HEK293 (cell line): ENCODE data around the gene SLC10A1.

ENCODE experiments used
- CTCF ChIP-seq: fragments of 450-650 bp; formaldehyde crosslinking; IDR thresholded peaks from 2 replicates; pipeline ENCODE4 v1.5.1; 2016; ENCODE audit warnings: missing biosample characterization, missing genetic modification characterization
- SP3 ChIP-seq: fragments of 450-650 bp; formaldehyde crosslinking; IDR thresholded peaks from 2 replicates; pipeline ENCODE4 v1.5.1; 2016; ENCODE audit warnings: missing biosample characterization, missing genetic modification characterization
- ZNF174 ChIP-seq: fragments of 450-650 bp; formaldehyde crosslinking; IDR thresholded peaks from 2 replicates; pipeline ENCODE4 v1.5.0; 2017; ENCODE audit warnings: missing biosample characterization, mild to moderate bottlenecking, missing genetic modification characterization
- ZNF239 ChIP-seq: fragments of 450-650 bp; formaldehyde crosslinking; IDR thresholded peaks from 2 replicates; pipeline ENCODE4 v1.5.1; 2016; ENCODE audit warnings: missing biosample characterization, missing genetic modification characterization
- ZNF274 ChIP-seq, 2 experiments: fragments of 200-500 bp in 1 of 2; fragments of 450-650 bp in 1 of 2; sonication (Bioruptor generic) in 1 of 2; formaldehyde crosslinking in 1 of 2; IDR thresholded peaks; 2 replicates each; pipeline versions ENCODE4 v1.5.1 to v1.6.1; 2014 to 2016; ENCODE audit warnings: borderline replicate concordance in 1 of 2, inconsistent platforms in 1 of 2, low read length in 1 of 2, missing biosample characterization in 1 of 2, missing genetic modification characterization in 1 of 2
- ZNF350 ChIP-seq: fragments of 450-650 bp; formaldehyde crosslinking; IDR thresholded peaks from 2 replicates; pipeline ENCODE4 v1.5.0; 2017; ENCODE audit warnings: missing biosample characterization, mild to moderate bottlenecking, missing genetic modification characterization
- ZNF404 ChIP-seq: fragments of 450-650 bp; formaldehyde crosslinking; IDR thresholded peaks from 2 replicates; pipeline ENCODE4 v1.5.1; 2017; ENCODE audit warnings: missing biosample characterization, missing genetic modification characterization
- ZNF777 ChIP-seq: fragments of 450-650 bp; formaldehyde crosslinking; IDR thresholded peaks from 2 replicates; pipeline ENCODE4 v1.5.1; 2017; ENCODE audit warnings: missing biosample characterization, missing genetic modification characterization, borderline replicate concordance
- TF ChIP-seq, protein P1 (sequence below): fragments of 450-650 bp; formaldehyde crosslinking; IDR thresholded peaks from 2 replicates; pipeline ENCODE4 v1.5.1; 2017; ENCODE audit warnings: missing biosample characterization, missing genetic modification characterization
- TF ChIP-seq, protein P2 (sequence below): fragments of 450-650 bp; formaldehyde crosslinking; IDR thresholded peaks from 2 replicates; pipeline ENCODE4 v1.5.1; 2016; ENCODE audit warnings: missing biosample characterization, missing genetic modification characterization

DNA sequence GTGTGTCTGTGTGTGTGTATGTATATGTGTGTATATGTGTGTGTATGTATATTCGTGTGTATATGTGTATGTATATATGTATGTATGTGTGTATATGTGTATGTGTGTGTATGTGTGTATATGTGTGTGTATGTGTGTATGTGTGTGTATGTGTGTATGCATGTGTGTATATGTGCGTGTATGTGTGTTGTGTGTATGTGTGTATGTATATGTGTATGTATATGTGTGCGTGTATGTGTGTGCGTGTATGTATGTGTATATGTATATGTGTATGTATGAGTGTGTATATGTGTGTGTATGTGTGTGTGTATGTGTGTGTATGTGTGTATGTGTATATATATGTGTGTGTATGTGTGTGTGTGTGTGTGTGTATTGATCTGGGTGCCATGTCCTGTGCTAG is 31.8 kb upstream of the SLC10A1 start:
- TF ChIP-seq CTCF (tag by site-specific recombination) (no peak), ZNF404 (no peak), ZNF239 (tag by site-specific recombination) (no peak), SP3 (tag by site-specific recombination) (no peak), ZNF174 (tag by site-specific recombination) (no peak), ZNF350 (tag by site-specific recombination) (no peak), ZNF777 (tag by site-specific recombination) (no peak), ZNF274 (IDR thresholded peaks at IDR 0.05; ENCODE audit: low read length) (no peak), ZNF274 (tag by site-specific recombination; IDR thresholded peaks at IDR 0.05; ENCODE audit: borderline replicate concordance) (no peak)
- TF ChIP-seq, protein P1, sequence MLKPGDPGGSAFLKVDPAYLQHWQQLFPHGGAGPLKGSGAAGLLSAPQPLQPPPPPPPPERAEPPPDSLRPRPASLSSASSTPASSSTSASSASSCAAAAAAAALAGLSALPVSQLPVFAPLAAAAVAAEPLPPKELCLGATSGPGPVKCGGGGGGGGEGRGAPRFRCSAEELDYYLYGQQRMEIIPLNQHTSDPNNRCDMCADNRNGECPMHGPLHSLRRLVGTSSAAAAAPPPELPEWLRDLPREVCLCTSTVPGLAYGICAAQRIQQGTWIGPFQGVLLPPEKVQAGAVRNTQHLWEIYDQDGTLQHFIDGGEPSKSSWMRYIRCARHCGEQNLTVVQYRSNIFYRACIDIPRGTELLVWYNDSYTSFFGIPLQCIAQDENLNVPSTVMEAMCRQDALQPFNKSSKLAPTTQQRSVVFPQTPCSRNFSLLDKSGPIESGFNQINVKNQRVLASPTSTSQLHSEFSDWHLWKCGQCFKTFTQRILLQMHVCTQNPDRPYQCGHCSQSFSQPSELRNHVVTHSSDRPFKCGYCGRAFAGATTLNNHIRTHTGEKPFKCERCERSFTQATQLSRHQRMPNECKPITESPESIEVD (tag by site-specific recombination) = no peak
- TF ChIP-seq, protein P2, sequence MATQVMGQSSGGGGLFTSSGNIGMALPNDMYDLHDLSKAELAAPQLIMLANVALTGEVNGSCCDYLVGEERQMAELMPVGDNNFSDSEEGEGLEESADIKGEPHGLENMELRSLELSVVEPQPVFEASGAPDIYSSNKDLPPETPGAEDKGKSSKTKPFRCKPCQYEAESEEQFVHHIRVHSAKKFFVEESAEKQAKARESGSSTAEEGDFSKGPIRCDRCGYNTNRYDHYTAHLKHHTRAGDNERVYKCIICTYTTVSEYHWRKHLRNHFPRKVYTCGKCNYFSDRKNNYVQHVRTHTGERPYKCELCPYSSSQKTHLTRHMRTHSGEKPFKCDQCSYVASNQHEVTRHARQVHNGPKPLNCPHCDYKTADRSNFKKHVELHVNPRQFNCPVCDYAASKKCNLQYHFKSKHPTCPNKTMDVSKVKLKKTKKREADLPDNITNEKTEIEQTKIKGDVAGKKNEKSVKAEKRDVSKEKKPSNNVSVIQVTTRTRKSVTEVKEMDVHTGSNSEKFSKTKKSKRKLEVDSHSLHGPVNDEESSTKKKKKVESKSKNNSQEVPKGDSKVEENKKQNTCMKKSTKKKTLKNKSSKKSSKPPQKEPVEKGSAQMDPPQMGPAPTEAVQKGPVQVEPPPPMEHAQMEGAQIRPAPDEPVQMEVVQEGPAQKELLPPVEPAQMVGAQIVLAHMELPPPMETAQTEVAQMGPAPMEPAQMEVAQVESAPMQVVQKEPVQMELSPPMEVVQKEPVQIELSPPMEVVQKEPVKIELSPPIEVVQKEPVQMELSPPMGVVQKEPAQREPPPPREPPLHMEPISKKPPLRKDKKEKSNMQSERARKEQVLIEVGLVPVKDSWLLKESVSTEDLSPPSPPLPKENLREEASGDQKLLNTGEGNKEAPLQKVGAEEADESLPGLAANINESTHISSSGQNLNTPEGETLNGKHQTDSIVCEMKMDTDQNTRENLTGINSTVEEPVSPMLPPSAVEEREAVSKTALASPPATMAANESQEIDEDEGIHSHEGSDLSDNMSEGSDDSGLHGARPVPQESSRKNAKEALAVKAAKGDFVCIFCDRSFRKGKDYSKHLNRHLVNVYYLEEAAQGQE (tag by site-specific recombination) = no peak
